ENCODE measurements around the gene E2F6. TPM values are rescaled to one million over a fixed set of nuclear protein-coding genes. Genes with fewer than 3 reads are reported as not detected.
A peak's percentile ranks its signal among the peaks of the same experiment; 100 is the strongest.

Gene E2F6
- total RNA-seq, 4 donors from 2014 or later: 15.6 to 20.1 (median 19.6) TPM

- peaks cover 61% of the 10 kb centered on the region for H3K27me3 ChIP-seq
- peak overlapping the region in 3 of 4 donors; percentile 38 to 69 (median 58) for H3K27ac ChIP-seq
- H3K9me3 ChIP-seq: no peaks in the 10 kb centered on the region
- H3K4me1 ChIP-seq: peaks cover 0 to 19% (median 8%) of the 10 kb centered on the region in 3 donors
- H3K36me3 ChIP-seq: no peaks in the 10 kb centered on the region
- no peak for ATAC-seq
- WGBS, 2 donors (ENCODE audit: low coverage in 1 of 2): 60% methylated on average over 1 of the region's 61 CpGs; no CpG with 5 or more reads in 1 of the 2 donors
- TF ChIP-seq POLR2A (IDR thresholded peaks at IDR 0.05) (no peak), POLR2AphosphoS5 (IDR thresholded peaks at IDR 0.05) (no peak), CTCF (IDR thresholded peaks at IDR 0.05) (no peak), EP300 (IDR thresholded peaks at IDR 0.05) (no peak)
- H3K4me3 ChIP-seq: peak overlapping the region in 1 of 2 donors; percentile 67
These were observed 16.0 kb upstream of the E2F6 start for GRCh38 chr2:11481789-11482472.

GRCh38 chr2:11481426-11481788, 15.4 kb upstream of the E2F6 start:
- no peak overlapping the region for H3K4me3 ChIP-seq
- no peak for ATAC-seq
- TF ChIP-seq CTCF (IDR thresholded peaks at IDR 0.05) (no peak), POLR2A (IDR thresholded peaks at IDR 0.05) (no peak), EP300 (IDR thresholded peaks at IDR 0.05) (no peak), POLR2AphosphoS5 (IDR thresholded peaks at IDR 0.05) (no peak)
- no peaks in the 10 kb centered on the region for H3K36me3 ChIP-seq
- 89% methylated on average over 6 of the region's 6 CpGs for WGBS, 2 donors (ENCODE audit: low coverage in 1 of 2)
- peaks cover 56% of the 10 kb centered on the region for H3K27me3 ChIP-seq
- H3K9me3 ChIP-seq: no peaks in the 10 kb centered on the region
- H3K27ac ChIP-seq: peak overlapping the region in 1 of 4 donors; percentile 69
- peaks cover 0 to 19% (median 8%) of the 10 kb centered on the region in 3 donors for H3K4me1 ChIP-seq

- peaks cover 50% of the 10 kb centered on the region for H3K27me3 ChIP-seq
- peaks cover 0 to 19% (median 8%) of the 10 kb centered on the region in 3 donors for H3K4me1 ChIP-seq
- no peak overlapping the region for H3K4me3 ChIP-seq
- 77 to 84% methylated on average over 7 of the region's 7 CpGs for WGBS, 2 donors (ENCODE audit: low coverage in 1 of 2)
- H3K9me3 ChIP-seq: no peaks in the 10 kb centered on the region
- H3K36me3 ChIP-seq: no peaks in the 10 kb centered on the region
- TF ChIP-seq CTCF (IDR thresholded peaks at IDR 0.05): no peak
- TF ChIP-seq POLR2AphosphoS5 (IDR thresholded peaks at IDR 0.05): no peak
- TF ChIP-seq POLR2A (IDR thresholded peaks at IDR 0.05): no peak
- no peak for TF ChIP-seq EP300 (IDR thresholded peaks at IDR 0.05)
- peak overlapping the region in 1 of 4 donors; percentile 69 for H3K27ac ChIP-seq
- ATAC-seq: no peak
These were observed 14.9 kb upstream of the E2F6 start for GRCh38 chr2:11480859-11481258.

GRCh38 chr2:11480406-11480805, 14.4 kb upstream of the E2F6 start:
- TF ChIP-seq POLR2AphosphoS5 (IDR thresholded peaks at IDR 0.05) (no peak), POLR2A (IDR thresholded peaks at IDR 0.05) (no peak), CTCF (IDR thresholded peaks at IDR 0.05) (no peak), EP300 (IDR thresholded peaks at IDR 0.05) (no peak)
- H3K9me3 ChIP-seq: no peaks in the 10 kb centered on the region
- WGBS, 2 donors (ENCODE audit: low coverage in 1 of 2): 32 to 51% methylated on average over 4 of the region's 4 CpGs

More at GRCh38 chr2:11480406-11480805, 14.4 kb upstream of the E2F6 start:
- no peak for ATAC-seq
- Histone ChIP-seq H3K4me1 (peaks cover 0 to 19% (median 8%) of the 10 kb centered on the region in 3 donors), H3K4me3 (no peak overlapping the region), H3K27ac (no peak overlapping the region), H3K27me3 (peaks cover 46% of the 10 kb centered on the region), H3K36me3 (no peaks in the 10 kb centered on the region)

All from gastroesophageal sphincter (tissue), 4 donors.